HG02970 (cell line): ENCODE results near the gene CEMIP2.
"Not testable (repeated sequence)": the region's sequence is repeated elsewhere in the genome, so short reads cannot be mapped to it uniquely, and the experiment has no call there.

Experiments
- ATAC-seq: cut with Tn5 transposase; IDR thresholded peaks from one replicate; pipeline ENCODE4 v1.9.1; 2021; ENCODE audit warnings: mild to moderate bottlenecking, moderate library complexity, moderate number of reproducible peaks; ENCODE audit not compliant: unreplicated experiment, low FRiP score

CEMIP2 gene

DNA sequence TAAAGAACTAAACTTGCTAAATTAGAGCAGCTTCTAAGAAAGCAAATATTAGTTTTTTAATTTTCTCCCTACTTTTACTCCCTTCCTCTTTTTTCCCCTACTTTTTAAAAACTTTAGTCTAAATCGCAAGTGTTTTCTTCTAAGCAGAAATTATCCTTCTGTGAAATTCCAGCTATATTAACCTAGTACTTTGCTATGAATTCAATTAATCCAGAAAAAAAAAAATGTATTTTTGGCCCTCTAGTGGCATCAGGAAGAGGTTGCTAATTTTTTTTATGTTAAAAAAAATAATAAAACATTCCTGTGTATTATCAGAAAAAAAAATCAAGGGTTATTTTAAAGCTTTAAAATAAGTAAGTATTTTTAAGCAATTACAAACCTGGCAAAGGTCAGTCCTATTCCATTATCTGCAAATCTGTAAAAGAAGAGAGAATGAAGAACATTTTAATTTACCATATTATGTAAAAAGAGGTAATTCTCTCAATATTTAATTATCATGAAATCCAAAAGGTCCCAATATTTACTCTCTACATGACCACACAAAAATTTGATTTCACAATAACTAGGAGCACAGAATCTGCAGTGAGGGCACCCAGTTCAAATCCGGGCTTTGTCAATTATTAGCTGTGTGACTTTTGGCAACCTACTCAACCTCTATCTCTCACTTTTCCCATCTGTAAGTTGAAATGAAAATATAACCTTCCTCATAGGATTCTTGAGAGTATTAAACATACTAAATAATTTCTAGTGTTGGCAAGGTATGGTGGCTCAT, 52.0 kb downstream of the CEMIP2 start:
- ATAC-seq, result no peak

DNA sequence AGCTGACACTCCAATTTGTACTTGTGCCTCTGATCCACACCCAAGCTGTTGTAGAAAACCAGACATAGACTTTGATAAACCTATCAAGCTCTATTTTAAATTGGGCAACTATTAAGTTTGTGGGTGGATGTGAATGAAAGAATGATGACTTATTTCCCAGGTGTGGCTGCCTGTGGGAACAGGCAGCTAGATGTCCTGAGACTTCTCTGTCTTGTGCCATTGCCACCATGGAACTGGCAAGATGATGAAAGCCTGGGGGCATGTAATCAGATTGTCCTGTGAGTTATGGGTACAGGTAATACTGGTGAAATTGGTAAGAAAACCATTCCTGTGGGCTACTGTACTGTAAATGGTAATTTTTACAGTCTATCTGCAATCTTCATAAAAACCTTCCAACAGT, 57.5 kb downstream of the CEMIP2 start:
- no peak for ATAC-seq

DNA sequence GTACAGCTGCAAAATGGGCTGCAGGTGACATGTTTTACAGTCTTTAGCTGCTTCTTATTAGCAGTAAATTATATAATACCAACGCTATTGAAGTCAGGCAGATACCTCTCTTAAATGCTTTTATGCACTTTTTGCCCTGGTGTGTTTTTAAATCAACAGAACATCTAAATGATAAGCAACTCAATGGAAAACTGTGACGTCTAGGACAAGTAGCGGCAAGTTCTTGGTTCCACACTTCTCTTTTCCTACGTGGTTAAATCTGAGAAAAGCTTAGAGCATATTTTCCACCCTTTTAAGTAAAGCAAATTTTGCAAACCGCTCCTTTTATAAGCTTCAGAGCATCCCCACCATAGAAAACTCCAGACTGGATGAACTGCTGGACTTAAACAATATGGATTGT, 58.1 kb downstream of the CEMIP2 start:
- ATAC-seq, result no peak

DNA sequence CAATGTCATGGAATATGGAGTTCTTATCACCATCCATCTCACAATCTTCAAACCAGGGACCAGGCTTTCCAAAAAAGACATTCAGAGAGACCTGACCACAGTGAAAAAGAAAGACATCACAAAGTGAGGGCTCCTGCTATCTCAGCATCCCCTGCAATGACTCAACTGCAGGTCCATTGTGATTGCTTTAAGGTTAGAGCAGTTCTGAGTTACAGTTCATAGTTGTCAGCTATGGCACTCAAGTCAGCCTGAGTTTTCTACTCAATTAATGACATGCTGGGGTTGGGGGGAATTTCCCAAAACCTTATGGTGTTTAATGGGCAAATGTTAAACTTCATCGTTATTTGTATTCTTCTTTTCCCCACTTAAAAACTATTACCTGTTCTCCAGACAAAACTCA, 58.9 kb downstream of the CEMIP2 start:
- no peak for ATAC-seq

DNA sequence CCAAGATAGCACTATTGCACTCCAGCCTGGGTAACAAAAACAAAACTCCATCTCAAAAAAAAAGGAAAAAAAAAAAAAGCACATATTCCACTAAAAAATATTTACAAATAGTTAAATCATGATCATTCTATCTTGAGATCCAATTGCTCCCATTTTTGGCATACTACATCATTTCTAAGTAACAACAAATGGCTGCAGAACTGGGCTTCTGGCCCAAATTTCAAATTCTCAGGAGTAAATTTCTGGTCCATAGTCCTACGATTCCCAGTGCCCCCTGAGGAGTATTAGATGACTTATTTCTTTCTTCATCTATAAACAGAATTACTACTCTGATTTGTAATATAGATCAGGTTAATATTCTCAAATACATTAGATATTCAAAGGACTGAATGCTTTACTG, 62.1 kb downstream of the CEMIP2 start:
- no peak for ATAC-seq

DNA sequence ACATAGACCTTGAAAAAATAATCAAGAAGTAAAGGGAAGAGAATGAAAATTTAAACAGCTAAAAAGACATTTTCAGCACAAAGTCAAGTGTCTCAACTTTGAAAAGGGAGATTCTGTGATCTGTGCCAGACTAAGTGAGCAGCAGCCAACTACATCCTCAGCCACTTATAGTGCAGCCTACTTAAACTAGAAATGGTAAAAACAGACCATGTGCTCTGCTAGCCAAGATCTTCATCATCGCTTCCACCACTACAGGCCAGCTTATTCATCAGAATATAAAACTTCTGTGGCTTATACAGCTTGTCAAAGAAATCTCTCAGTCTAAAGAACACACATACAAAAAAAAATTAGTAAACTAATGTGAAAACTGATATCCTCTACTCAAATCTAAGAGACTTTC, 63.5 kb downstream of the CEMIP2 start:
- ATAC-seq, result no peak

DNA sequence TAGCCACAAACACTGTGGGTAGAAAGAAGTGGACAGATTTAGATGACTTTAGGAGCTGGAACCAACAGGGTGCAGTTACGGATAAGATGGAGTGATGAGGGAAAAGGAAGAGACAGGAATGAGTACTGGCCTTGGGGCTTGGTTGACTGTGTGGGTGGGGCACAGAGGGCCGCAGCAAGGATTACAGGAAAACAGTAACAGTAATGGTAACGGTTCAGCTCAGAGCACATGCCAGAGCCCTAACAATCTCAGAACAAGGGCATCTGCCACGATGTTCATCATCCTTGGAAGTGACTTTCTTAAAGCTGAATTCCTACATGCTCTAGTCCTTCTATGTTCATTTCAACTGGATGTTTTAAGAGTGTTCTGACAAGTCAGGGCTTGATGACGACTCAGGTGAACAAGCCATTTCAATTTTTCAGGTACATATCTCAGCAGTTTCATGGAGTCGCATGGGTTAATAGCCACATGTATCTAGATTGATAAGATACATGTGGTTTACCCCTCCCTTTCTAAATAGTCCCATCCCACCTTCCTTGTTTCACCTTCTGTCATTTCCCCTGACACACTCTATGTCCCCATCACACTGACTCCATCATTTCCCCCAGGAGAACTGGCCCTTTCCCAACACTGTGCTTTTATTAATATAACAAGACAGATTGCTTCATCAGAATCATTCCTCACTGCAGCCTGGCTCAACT, 65.0 kb downstream of the CEMIP2 start:
- ATAC-seq, result no peak

DNA sequence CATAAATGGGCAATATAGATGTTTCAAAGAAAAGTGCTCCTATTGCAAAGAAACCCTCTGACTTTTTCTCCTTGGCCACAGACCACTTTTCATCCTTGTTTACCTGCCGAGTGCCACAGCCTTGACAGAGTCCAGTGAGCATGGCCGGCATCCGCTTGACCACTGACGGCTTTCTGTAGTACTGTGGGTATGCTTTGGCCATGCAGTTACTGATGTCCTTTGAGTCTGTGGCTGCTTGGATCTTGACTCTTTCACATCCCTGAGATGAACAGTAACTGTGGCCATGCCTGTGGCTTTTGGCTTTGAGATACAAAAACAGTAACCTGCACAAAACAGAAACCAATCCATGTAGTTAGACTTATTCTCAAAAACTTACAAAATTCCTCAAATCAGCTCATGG, 70.4 kb downstream of the CEMIP2 start:
- ATAC-seq, result no peak

DNA sequence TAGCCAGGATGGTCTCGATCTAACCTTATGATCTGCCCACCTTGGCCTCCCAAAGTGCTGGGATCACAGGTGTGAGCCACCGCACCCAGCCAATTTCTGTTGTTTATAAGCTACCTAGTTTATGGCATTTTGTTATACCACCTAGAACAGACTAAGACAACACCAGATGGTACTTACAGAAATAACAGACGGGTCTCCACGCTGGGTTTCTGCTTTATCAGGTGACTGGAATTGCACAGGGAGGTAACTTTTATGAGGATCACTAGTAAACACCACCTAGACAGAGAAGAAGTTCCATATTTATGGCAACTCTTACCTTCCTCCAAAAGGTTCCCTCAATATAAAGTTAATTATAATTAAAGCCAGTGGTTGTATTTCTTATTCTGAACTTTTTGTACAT, 74.0 kb downstream of the CEMIP2 start:
- no peak for ATAC-seq

DNA sequence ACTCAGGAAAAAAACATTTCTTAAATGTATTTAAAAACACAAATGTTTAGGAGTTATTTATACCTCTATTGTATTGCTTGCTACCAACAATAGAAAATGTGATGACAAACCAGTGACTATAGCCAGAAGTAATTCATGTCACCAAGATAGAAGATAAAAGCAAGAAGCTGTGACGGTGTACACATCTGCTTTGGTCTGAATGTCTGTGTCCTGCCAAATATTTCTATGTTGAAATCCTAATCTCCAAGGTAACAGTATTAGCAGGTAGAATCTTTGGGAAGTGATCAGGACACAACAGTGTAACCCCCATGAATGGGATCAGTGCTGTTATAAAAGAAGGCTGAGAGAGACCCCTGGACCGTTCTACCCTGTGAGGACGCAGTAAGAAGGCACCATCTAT, 74.7 kb downstream of the CEMIP2 start:
- ATAC-seq, result no peak

DNA sequence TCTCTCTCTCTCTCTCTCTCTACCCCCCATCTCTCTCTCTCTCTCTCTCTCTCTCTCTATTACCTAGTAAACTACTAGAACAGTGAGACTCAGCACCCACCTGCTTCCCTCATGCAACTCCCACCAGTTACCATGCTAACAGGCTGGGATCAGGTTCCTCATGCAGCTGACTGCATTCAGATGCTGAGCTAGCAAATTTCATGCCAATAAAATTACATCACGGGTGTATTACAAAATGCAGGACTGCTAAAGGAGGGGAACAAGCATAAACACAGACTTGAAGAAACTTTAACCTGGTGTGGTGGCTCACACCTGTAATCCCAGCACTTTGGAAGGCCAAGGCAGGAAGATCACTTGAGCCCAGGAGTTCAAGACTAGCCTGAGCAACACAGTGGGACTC, 76.0 kb downstream of the CEMIP2 start:
- ATAC-seq, result no peak

DNA sequence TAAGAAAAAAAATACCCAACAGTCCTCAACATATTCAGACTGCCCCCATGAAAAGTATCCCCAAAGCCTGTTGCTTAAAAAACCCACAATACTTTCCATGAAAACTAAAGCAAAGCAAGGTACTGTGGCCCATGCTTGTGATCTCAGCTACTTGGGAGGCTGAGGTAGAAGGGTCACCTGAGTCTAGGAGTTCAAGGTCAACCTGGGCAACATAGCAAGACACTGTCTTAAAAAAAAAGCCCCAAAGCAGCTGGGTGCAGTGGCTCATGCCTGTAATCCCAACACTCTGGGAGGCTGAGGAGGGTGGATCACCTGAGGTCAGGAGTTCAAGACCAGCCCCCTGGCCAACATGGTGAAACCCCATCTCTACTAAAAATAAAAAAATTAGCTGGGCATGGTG, 76.7 kb downstream of the CEMIP2 start:
- not testable (repeated sequence) for ATAC-seq

DNA sequence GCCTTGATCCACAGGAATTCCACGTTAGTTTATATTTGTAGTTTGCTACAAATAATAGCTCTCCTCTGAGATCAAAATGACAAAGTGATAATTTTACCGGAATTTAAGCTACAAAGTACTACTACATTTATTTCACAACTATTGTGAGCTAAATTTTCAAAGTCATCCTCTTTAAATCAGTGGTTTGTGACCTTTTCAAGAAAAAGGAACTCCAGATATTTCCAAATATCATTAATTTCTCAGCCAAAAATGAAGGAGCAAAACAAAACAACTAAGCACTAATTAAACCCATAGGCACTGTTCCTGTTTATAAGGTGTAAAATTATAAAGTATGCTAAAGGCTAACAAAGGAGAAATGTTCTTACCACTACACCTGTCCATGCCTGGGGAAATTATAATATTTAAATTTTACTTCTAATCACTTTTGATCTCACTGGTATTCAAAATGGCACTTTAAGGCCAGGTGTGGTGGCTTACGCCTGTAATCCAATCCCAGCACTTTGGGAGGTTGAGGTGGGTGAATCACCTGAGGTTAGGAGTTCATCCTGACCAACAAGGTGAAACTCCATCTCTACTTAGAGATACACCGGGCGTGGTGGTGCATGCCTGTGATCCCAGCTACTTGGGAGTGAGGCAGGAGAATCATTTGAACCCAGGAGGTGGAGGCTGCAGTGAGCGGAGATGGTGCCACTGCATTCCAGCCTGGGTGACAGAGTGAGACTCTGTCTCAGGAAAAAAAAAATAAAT, 77.5 kb downstream of the CEMIP2 start:
- ATAC-seq, result no peak

DNA sequence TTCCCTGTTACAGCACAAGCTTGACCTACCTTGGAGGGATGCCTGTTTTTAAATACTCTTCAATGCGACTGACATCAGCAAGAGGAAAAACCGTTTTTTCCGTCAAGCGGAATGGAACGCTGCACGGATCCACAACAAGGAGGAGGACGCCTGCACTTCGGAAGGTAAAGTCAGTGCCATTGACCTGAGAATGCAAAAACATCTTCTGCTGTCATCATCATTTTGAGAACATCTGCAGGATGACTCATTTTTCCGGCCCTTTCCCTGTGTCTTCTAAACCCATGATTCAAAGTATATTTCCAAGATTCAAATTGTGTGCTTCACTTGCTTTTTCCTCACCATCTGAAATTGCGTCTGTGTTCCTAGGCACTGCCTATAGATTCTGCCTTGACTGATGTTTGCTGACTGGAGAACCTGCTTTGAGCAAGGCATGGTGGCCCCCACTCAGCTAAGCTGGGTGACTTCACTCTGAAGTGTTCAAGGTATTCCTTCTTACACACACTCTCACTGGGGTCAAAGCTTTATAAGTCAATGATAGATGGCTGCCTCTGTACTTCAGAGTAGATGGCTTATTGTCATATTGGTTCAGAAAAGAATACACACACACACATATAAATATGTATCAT, 78.1 kb downstream of the CEMIP2 start:
- ATAC-seq, result no peak

DNA sequence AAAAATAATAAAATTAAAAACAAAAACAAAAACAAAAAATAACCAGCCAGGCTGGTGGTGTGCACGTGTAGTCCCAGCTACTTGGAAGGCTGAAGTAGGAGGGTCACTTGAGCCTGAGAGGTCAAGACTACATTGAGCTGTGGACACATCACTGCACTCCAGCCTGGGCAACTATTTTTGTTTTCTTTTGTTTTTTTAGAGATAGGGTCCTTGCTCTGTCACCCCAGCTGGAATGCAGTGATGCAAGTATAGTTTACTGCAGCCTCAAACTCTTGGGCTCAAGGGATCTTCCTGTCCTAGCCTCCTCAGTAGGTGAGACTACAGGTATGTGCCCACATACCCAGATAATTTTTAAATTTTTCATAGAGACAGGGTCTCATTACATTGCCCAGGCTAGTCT, 80.6 kb downstream of the CEMIP2 start:
- no peak for ATAC-seq

DNA sequence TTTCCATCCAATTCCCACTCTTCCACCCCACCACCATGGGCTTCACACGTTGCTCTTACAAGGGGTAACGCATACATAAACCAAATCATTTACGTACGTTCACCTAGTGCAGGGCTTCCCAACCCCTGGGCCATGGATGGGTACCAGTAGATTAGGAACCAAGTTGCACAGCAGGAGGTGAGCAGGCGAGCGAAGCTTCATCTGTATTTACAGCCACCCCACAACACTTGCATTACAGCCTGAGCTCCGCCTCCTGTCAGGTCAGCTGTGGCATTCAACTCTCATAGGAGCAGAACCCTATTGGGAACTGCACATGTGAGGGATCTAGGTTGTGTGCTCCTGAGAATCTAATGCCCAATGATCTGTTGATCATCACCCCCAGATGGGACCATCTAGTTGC, 82.3 kb downstream of the CEMIP2 start:
- ATAC-seq, result no peak

DNA sequence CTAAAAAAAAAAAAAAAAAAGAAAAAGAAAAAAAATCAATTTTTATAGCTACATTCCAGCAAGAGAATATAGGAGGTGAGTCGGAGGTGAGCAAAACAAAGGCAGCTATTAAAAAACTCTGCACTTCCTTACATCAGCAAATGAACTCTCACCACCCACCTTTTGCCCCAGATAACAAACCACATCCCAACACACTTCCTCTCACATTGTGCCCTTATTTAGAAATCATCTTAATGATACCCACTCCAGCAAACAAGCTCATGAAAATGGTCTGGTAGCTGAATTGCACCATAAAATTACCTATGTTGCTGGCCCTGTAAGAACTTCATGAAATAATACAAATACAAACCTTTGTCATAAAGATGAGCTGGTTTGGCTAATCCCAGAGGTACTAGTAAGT, 82.9 kb downstream of the CEMIP2 start:
- no peak for ATAC-seq

DNA sequence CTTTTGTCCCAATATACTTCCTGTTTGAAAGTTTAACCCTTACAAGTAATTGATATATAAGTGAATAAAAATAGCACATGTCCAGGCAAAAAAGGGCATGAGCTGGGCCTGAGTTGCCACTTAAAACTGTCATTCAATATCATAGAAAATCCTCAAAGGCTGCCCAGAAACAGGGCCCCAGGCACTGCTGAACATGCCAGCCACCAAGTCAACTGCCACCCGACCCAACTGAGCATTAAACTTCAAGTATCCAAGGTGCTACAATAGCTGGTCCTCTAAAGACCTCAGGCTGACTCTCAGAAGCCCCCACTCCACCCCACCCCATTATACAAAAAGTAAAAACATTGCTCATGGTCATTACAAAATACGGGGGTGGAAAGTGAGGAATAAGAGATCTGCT, 83.7 kb downstream of the CEMIP2 start:
- ATAC-seq, result no peak

DNA sequence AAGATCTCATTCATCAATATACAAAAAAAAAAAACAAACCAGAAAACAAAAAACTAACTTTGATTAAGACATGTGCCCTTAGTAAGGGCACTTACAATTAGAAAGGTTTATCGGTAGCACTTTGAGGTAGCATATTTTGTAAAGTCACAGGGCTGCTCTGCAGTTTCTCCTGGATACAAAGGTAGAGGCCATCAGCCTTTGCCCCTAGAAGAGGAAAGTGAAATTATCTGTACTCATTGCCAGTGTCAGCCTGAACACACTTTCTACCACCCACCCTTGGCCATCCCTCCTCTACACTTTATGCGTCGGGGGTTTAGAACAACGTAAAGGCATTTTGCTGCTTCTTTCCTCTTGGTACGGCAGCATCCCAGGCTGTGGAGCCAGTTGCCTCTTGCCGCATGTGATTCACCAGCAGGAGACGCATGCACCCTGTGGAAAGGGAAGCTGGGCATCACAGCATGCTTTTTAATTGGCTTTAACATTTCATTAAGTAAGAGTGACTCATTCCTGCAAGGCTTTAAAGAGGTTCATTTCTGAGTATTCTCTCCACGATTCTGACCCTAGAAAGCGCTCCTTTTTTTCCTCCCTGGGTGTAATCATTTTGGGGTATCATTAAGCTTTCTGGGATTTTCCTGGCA, 84.6 kb downstream of the CEMIP2 start:
- ATAC-seq, result no peak

DNA sequence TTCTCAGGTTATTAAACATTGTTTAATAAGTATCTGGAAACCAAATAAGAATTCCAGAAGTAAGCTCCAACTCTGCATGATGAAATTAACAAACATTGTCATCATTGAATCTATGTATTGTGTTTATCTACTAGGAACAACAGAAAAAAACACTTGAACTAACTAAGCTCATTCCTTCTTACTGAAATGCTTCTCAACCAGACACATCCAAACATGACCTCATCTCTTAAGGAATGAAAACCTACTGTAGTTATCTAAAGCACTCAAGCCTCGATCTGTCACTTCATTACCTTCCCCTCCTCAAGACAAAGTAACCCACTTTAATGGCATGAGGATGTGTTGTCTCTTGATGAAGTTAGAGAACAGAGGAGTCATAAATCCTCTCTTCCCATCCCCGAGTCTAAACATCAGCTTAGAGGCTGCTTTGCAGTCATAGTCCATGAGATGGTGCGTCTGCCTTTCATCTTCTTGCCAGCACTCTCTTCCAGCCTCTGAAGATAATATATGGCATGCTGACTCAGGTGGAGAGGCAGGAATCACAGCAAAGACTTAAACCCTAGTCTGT, 86.5 kb downstream of the CEMIP2 start:
- no peak for ATAC-seq
